ENCODE measurements around the gene SH3TC1.
A peak's percentile ranks its signal among the peaks of the same experiment; 100 is the strongest.

SH3TC1 gene

DNA sequence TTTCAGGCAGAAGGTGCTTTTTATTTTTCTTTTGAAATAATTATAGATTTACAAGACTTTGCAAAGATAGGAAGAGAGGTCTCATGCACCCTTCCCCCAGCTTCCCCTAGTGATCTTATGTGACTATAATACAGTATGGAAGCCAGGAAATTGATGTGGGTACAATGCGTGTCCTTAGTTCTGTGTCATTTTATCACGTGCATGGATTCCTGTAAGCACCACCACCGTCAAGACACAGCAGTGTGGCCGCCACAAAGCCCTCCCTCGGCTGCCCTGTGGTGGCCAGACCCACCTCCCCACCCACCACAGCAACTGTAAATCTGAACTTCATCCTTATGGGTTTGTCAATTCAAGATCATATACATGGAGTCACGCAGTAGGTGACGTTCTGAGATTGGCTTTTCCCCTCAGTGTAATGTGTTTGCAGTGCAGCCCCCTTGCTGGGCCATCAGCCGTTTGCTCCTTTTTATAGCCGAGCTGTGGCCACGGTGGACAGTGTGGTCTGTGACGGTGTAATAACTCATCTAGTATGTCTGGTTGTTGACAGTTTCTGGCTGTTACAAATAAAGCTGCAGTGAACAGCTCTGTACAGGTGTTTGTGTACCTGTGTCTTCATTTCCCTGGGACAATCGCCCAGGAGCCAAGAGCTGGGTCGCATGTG is 59.6 kb downstream of the SH3TC1 start:
- DNase-seq (ENCODE audit: low read depth) = no peak
- TF ChIP-seq MAX (IDR thresholded peaks at IDR 0.05; ENCODE audit: low read depth, low read length) (peak; percentile 17; the same call in 1 of the 2 replicates), MYC (IDR thresholded peaks at IDR 0.05; ENCODE audit: low read depth, low read length) (no peak), POLR2A (IDR thresholded peaks at IDR 0.05; ENCODE audit: extremely low read depth, insufficient read length) (no peak)
- no peak overlapping the region for H3K4me3 ChIP-seq (ENCODE audit: low read depth, low read length)

DNA sequence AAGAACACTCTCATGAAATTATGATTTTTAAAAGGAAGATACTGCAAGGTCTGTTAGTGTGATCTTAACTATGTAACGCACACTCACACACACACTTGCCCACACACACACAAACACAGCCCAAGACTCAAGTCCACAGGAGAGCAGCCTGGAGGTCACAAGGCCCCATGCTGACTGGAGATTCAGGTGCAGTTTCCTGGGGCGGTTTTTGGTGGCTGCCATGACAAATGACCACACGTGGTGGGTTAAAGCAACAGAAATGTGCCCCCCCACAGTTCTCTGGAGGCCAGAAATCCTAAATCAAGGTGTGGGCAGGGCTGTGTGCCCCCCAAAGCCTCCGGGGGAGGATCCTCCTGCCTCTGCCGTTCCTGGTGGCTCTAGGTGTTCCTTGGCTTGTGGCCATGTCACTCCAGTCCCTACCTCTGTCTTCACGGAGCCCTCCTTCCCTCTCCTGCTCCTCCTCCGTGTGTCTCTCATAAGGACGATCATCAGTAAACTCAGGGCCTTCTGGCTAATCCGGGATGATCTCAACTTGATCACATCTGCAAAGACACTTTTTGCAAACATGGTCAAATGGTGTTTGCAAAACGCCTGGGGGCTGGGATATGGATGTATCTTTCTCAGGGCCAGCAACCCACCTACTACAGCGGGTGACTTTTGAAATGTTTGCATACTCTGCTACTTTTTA is 60.8 kb downstream of the SH3TC1 start:
- no peak overlapping the region for H3K4me3 ChIP-seq (ENCODE audit: low read depth, low read length)

GRCh38 chr4:8260656-8261111 is 61.6 kb downstream of the SH3TC1 start:
- DNase-seq (ENCODE audit: low read depth) = no peak
- no peak overlapping the region for H3K4me3 ChIP-seq (ENCODE audit: low read depth, low read length)
- TF ChIP-seq, protein P1, sequence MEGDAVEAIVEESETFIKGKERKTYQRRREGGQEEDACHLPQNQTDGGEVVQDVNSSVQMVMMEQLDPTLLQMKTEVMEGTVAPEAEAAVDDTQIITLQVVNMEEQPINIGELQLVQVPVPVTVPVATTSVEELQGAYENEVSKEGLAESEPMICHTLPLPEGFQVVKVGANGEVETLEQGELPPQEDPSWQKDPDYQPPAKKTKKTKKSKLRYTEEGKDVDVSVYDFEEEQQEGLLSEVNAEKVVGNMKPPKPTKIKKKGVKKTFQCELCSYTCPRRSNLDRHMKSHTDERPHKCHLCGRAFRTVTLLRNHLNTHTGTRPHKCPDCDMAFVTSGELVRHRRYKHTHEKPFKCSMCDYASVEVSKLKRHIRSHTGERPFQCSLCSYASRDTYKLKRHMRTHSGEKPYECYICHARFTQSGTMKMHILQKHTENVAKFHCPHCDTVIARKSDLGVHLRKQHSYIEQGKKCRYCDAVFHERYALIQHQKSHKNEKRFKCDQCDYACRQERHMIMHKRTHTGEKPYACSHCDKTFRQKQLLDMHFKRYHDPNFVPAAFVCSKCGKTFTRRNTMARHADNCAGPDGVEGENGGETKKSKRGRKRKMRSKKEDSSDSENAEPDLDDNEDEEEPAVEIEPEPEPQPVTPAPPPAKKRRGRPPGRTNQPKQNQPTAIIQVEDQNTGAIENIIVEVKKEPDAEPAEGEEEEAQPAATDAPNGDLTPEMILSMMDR (IDR thresholded peaks at IDR 0.05; ENCODE audit: low read depth, low read length) = no peak
- TF ChIP-seq MYC (IDR thresholded peaks at IDR 0.05; ENCODE audit: low read depth, low read length) = no peak
- no peak for TF ChIP-seq POLR2A (IDR thresholded peaks at IDR 0.05; ENCODE audit: extremely low read depth, insufficient read length)
- TF ChIP-seq MAX (IDR thresholded peaks at IDR 0.05; ENCODE audit: low read depth, low read length) = no peak

More for the DNA sequence above, 60.8 kb downstream of the SH3TC1 start:
- no peak for DNase-seq (ENCODE audit: low read depth)
- TF ChIP-seq MAX (IDR thresholded peaks at IDR 0.05; ENCODE audit: low read depth, low read length) (no peak), POLR2A (IDR thresholded peaks at IDR 0.05; ENCODE audit: extremely low read depth, insufficient read length) (no peak), MYC (IDR thresholded peaks at IDR 0.05; ENCODE audit: low read depth, low read length) (no peak)
- TF ChIP-seq, protein P1 (IDR thresholded peaks at IDR 0.05; ENCODE audit: low read depth, low read length) = no peak

- no peak for TF ChIP-seq POLR2A (IDR thresholded peaks at IDR 0.05; ENCODE audit: extremely low read depth, insufficient read length)
- TF ChIP-seq, protein P1 (IDR thresholded peaks at IDR 0.05; ENCODE audit: low read depth, low read length) = no peak
- TF ChIP-seq MAX (IDR thresholded peaks at IDR 0.05; ENCODE audit: low read depth, low read length) = no peak
- TF ChIP-seq MYC (IDR thresholded peaks at IDR 0.05; ENCODE audit: low read depth, low read length) = no peak
- no peak for DNase-seq (ENCODE audit: low read depth)
- no peak overlapping the region for H3K4me3 ChIP-seq (ENCODE audit: low read depth, low read length)
Observed at GRCh38 chr4:8261851-8262535, 62.9 kb downstream of the SH3TC1 start.

DNA sequence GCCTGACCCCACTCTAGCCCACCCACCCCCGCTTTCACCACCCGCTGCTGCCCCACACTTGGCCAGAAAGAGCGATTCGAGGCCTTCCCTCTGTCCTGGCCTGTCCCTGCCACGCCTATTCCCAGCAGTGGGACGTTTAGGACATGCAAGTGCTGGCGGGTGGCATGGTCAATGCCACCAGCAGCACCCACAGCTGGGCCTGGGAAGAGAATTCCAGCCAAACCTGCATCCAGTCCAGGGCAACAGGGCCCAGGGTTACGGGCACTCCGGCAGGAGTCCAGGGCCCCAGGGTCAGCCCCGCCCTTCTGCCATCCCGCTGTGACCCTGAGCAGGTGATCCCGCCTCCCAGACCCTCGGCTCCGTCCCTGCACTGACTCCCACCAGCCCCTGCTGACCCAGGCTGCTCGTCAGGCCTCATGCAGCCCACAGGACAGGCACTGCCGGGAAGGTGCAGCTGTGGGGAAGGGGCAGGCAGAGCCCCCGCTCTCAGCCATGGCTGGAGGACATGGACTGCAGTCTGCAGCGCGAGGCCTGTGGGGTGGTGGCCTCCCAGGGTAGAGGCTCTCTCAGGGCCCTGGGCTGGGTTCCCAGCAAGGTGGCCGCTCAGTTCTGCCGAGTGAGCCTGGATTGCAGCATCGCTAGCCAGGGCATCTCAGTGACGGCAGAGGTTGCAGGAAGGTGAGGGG is 63.7 kb downstream of the SH3TC1 start:
- TF ChIP-seq, protein P1 (IDR thresholded peaks at IDR 0.05; ENCODE audit: low read depth, low read length) = no peak
- TF ChIP-seq POLR2A (IDR thresholded peaks at IDR 0.05; ENCODE audit: extremely low read depth, insufficient read length) = no peak
- no peak for TF ChIP-seq MYC (IDR thresholded peaks at IDR 0.05; ENCODE audit: low read depth, low read length)
- DNase-seq (ENCODE audit: low read depth) = no peak
- no peak overlapping the region for H3K4me3 ChIP-seq (ENCODE audit: low read depth, low read length)
